SK-N-SH treated with all-trans-retinoic acid at 6 μM for 48 hours (cell line): ENCODE results near the gene S1PR4.

Experiments used
- ATAC-seq: fragments of 200-7000 bp; cut with Tn5 transposase; 3 replicates; pipeline ENCODE4 v1.9.1; 2020; ENCODE audit warnings: mild to moderate bottlenecking, moderate library complexity
- BACH2 ChIP-seq: fragments of 250-450 bp; sonication (Bioruptor Pico); IDR thresholded peaks from 2 replicates; pipeline ENCODE4 v1.9.0; 2021; ENCODE audit warnings: mild to moderate bottlenecking, borderline replicate concordance
- CSDC2 ChIP-seq: fragments of 250-450 bp; sonication (Bioruptor Pico); IDR thresholded peaks from 2 replicates; pipeline ENCODE4 v1.5.0; 2020; ENCODE audit warnings: mild to moderate bottlenecking, moderate library complexity
- CSRNP3 ChIP-seq: fragments of 250-450 bp; sonication (Bioruptor Pico); IDR thresholded peaks from 2 replicates; pipeline ENCODE4 v1.5.1; 2021; ENCODE audit warnings: mild to moderate bottlenecking, moderate library complexity
- ESRRG ChIP-seq: fragments of 250-450 bp; sonication (Bioruptor Pico); IDR thresholded peaks from 2 replicates; pipeline ENCODE4 v1.6.1; 2021; ENCODE audit warnings: mild to moderate bottlenecking
- GLIS3 ChIP-seq: fragments of 250-450 bp; sonication (Bioruptor Pico); IDR thresholded peaks from 2 replicates; pipeline ENCODE4 v1.5.0; 2020; ENCODE audit warnings: mild to moderate bottlenecking, moderate library complexity
- ISL1 ChIP-seq: fragments of 250-450 bp; sonication (Bioruptor Pico); IDR thresholded peaks from 2 replicates; pipeline ENCODE4 v2.1.2; 2022; ENCODE audit warnings: mild to moderate bottlenecking, moderate library complexity
- PATZ1 ChIP-seq: fragments of 250-450 bp; sonication (Bioruptor Pico); IDR thresholded peaks from 2 replicates; pipeline ENCODE4 v1.8.0; 2020; ENCODE audit warnings: mild to moderate bottlenecking, moderate library complexity, borderline replicate concordance
- PPARA ChIP-seq: fragments of 250-450 bp; sonication (Bioruptor Pico); IDR thresholded peaks from 2 replicates; pipeline ENCODE4 v1.5.0; 2020; ENCODE audit warnings: mild to moderate bottlenecking, borderline replicate concordance
- SNAI2 ChIP-seq: fragments of 250-450 bp; sonication (Bioruptor Pico); IDR thresholded peaks from 2 replicates; pipeline ENCODE4 v1.5.0; 2020; ENCODE audit warnings: mild to moderate bottlenecking, moderate library complexity
- TOX ChIP-seq: fragments of 250-450 bp; sonication (Bioruptor Pico); IDR thresholded peaks from 2 replicates; pipeline ENCODE4 v1.8.0; 2021; ENCODE audit warnings: mild to moderate bottlenecking, moderate library complexity, borderline replicate concordance
- TSHZ2 ChIP-seq: fragments of 250-450 bp; sonication (Bioruptor Pico); IDR thresholded peaks from 2 replicates; pipeline ENCODE4 v1.5.0; 2020; ENCODE audit warnings: mild to moderate bottlenecking, moderate library complexity
- ZC3H10 ChIP-seq: fragments of 250-450 bp; sonication (Bioruptor Pico); IDR thresholded peaks from 2 replicates; pipeline ENCODE4 v1.5.1; 2021; ENCODE audit warnings: mild to moderate bottlenecking, moderate library complexity
- ZFP3 ChIP-seq: fragments of 250-450 bp; sonication (Bioruptor Pico); IDR thresholded peaks from 2 replicates; pipeline ENCODE4 v1.5.0; 2020; ENCODE audit warnings: mild to moderate bottlenecking, moderate library complexity
- ZFP30 ChIP-seq: fragments of 450-650 bp; formaldehyde crosslinking; IDR thresholded peaks from 2 replicates; pipeline ENCODE4 v1.5.0; 2022; ENCODE audit warnings: mild to moderate bottlenecking, moderate library complexity
- ZNF565 ChIP-seq: fragments of 450-650 bp; formaldehyde crosslinking; conservative IDR thresholded peaks from 2 replicates; pipeline ENCODE4 v1.5.0; 2020; ENCODE audit warnings: low read depth, mild to moderate bottlenecking, moderate library complexity
- ZNF70 ChIP-seq: fragments of 450-650 bp; formaldehyde crosslinking; IDR thresholded peaks from 2 replicates; pipeline ENCODE4 v1.5.0; 2020; ENCODE audit warnings: mild to moderate bottlenecking, moderate library complexity
- ZNF8 ChIP-seq: fragments of 450-650 bp; formaldehyde crosslinking; IDR thresholded peaks from 2 replicates; pipeline ENCODE4 v1.5.0; 2020; ENCODE audit warnings: mild to moderate bottlenecking, moderate library complexity

The S1PR4 gene

GRCh38 chr19:3203805-3204645, 25.5 kb downstream of the S1PR4 start (continued):
- TF ChIP-seq SNAI2 (CRISPR knock-in tag) = no peak
- TF ChIP-seq BACH2 (CRISPR knock-in tag) = no peak
- TF ChIP-seq ISL1 (CRISPR knock-in tag) = no peak
- TF ChIP-seq ZNF70 (CRISPR knock-in tag) = no peak
- no peak for TF ChIP-seq ESRRG (CRISPR knock-in tag)
- TF ChIP-seq PATZ1 (CRISPR knock-in tag) = no peak
- no peak for TF ChIP-seq TSHZ2
- no peak for TF ChIP-seq GLIS3 (CRISPR knock-in tag)
- no peak for TF ChIP-seq CSDC2
- TF ChIP-seq ZNF8 (CRISPR knock-in tag) = no peak
- no peak for TF ChIP-seq ZFP3
- TF ChIP-seq, all 23 proteins: peak for 0

- no peak for ATAC-seq
- no peak for TF ChIP-seq ZFP30 (CRISPR knock-in tag)
- no peak for TF ChIP-seq ZFP3
- no peak for TF ChIP-seq ZNF70 (CRISPR knock-in tag)
- no peak for TF ChIP-seq BACH2 (CRISPR knock-in tag)
- TF ChIP-seq TOX (CRISPR knock-in tag) = no peak
- no peak for TF ChIP-seq SNAI2 (CRISPR knock-in tag)
- no peak for TF ChIP-seq TSHZ2
- TF ChIP-seq ZC3H10 = no peak
- TF ChIP-seq PPARA (CRISPR knock-in tag) = no peak
- no peak for TF ChIP-seq ISL1 (CRISPR knock-in tag)
- TF ChIP-seq PATZ1 (CRISPR knock-in tag) = no peak
- no peak for TF ChIP-seq CSRNP3 (CRISPR knock-in tag)
- TF ChIP-seq ZNF565 = no peak
- TF ChIP-seq ZNF8 (CRISPR knock-in tag) = no peak
- TF ChIP-seq ESRRG (CRISPR knock-in tag) = no peak
Observed at GRCh38 chr19:3204646-3205275, 26.2 kb downstream of the S1PR4 start.
